GM10248 (cell line): ENCODE measurements around the gene KLHDC7A.

Source experiments
- CTCF ChIA-PET: fragments of 300-600 bp; sonication (Branson Sonifier 250); formaldehyde crosslinking; extraction: SDS; loops from one replicate; lab custom pipeline; 2021; ENCODE audit warnings: antibody characterized with exemption; lab: Yijun Ruan, JAX
- POLR2A ChIA-PET: fragments of 350-650 bp; sonication (Branson Sonifier 250); formaldehyde crosslinking; extraction: SDS; loops from one replicate; lab custom pipeline; 2020; ENCODE audit warnings: antibody characterized with exemption; lab: Yijun Ruan, JAX
- DNase-seq: peaks from one replicate; pipeline ENCODE4 v3.0.0; 2012; ENCODE audit errors: extremely low spot score
- CTCF ChIP-seq: IDR thresholded peaks from 2 replicates; pipeline ENCODE4 v1.5.1; 2012; ENCODE audit warnings: mild to moderate bottlenecking, low read depth; ENCODE audit errors: extremely low read depth, missing control alignments, control extremely low read depth

Gene KLHDC7A

GRCh38 chr1:18501833-18502232, 21.1 kb downstream of the KLHDC7A start:
- ChIA-PET CTCF (no interaction called here), POLR2A (no interaction called here)
- TF ChIP-seq CTCF: no peak
- no peak for DNase-seq

- DNase-seq: no peak
- POLR2A ChIA-PET: no interaction called here
- CTCF ChIA-PET: interaction anchor here (0.9 kb wide), 1 partner anchor 10 kb away, joined by 3 read pairs; no protein-coding TSS in a partner anchor
- TF ChIP-seq CTCF: no peak
Observed at GRCh38 chr1:18504609-18505008, 23.9 kb downstream of the KLHDC7A start.

- no peak for DNase-seq
- no peak for TF ChIP-seq CTCF
- POLR2A ChIA-PET: no interaction called here
- CTCF ChIA-PET: interaction anchor here (0.8 to 0.9 kb wide), 2 partner anchors 9 to 11 kb away, joined by 3 read pairs; no protein-coding TSS in a partner anchor
Observed at GRCh38 chr1:18505666-18506065, 24.9 kb downstream of the KLHDC7A start.

GRCh38 chr1:18508084-18508483, 27.4 kb downstream of the KLHDC7A start:
- POLR2A ChIA-PET: no interaction called here
- DNase-seq: no peak
- no peak for TF ChIP-seq CTCF
- CTCF ChIA-PET: no interaction called here

GRCh38 chr1:18511149-18511873, 30.6 kb downstream of the KLHDC7A start:
- CTCF ChIA-PET: no interaction called here
- TF ChIP-seq CTCF: no peak
- DNase-seq: no peak
- POLR2A ChIA-PET: interaction anchor here (0.6 kb wide), 1 partner anchor 277 kb away, joined by 4 read pairs; no protein-coding TSS in a partner anchor

- TF ChIP-seq CTCF: no peak
- ChIA-PET POLR2A (interaction anchor here (0.6 kb wide), 1 partner anchor 276 kb away, joined by 4 read pairs; no protein-coding TSS in a partner anchor), CTCF (no interaction called here)
- DNase-seq: no peak
Observed at GRCh38 chr1:18511874-18512150, 31.1 kb downstream of the KLHDC7A start.
